Measurements from ENCODE around the gene MED12L.

GRCh38 chr3:151086484-151087456 lies 1.3 kb downstream of the MED12L start:
- 0 out of 2 replicates have a peak, but pooled peaks have one; percentile 28 for TF ChIP-seq CTCF (conservative IDR thresholded peaks at IDR 0.05)
- TF ChIP-seq EZH2 (IDR thresholded peaks at IDR 0.05; ENCODE audit: low read depth): no peak
